GM19328 (cell line): ENCODE measurements around the gene CHCHD6.

Experiments
- ATAC-seq: cut with Tn5 transposase; IDR thresholded peaks from one replicate; pipeline ENCODE4 v1.9.1; 2021; ENCODE audit warnings: mild to moderate bottlenecking, moderate library complexity; ENCODE audit not compliant: unreplicated experiment

Gene CHCHD6

GRCh38 chr3:126699011-126699410 lies 5.0 kb upstream of the CHCHD6 start:
- no peak for ATAC-seq

- peak; percentile 7 for ATAC-seq
Measured at GRCh38 chr3:126704494-126705214, 614 bp downstream of the CHCHD6 start.

GRCh38 chr3:126706631-126707030 lies 2.6 kb downstream of the CHCHD6 start:
- ATAC-seq: no peak

GRCh38 chr3:126711121-126711760 lies 7.2 kb downstream of the CHCHD6 start:
- ATAC-seq: no peak

- ATAC-seq: no peak
Measured at GRCh38 chr3:126713199-126713598, 9.2 kb downstream of the CHCHD6 start.

- ATAC-seq: no peak
Measured at GRCh38 chr3:126714276-126714900, 10.3 kb downstream of the CHCHD6 start.

GRCh38 chr3:126714921-126715320 lies 10.9 kb downstream of the CHCHD6 start:
- ATAC-seq: no peak

- ATAC-seq: no peak
Measured at GRCh38 chr3:126715432-126715831, 11.4 kb downstream of the CHCHD6 start.

- no peak for ATAC-seq
Measured at GRCh38 chr3:126716057-126716456, 12.0 kb downstream of the CHCHD6 start.

GRCh38 chr3:126718561-126719445 lies 14.8 kb downstream of the CHCHD6 start:
- no peak for ATAC-seq

- ATAC-seq: no peak
Measured at GRCh38 chr3:126720596-126720995, 16.6 kb downstream of the CHCHD6 start.

GRCh38 chr3:126721246-126721645 lies 17.2 kb downstream of the CHCHD6 start:
- ATAC-seq: no peak

- no peak for ATAC-seq
Measured at GRCh38 chr3:126723237-126723636, 19.2 kb downstream of the CHCHD6 start.

- no peak for ATAC-seq
Measured at GRCh38 chr3:126723801-126724200, 19.8 kb downstream of the CHCHD6 start.

- no peak for ATAC-seq
Measured at GRCh38 chr3:126728680-126729079, 24.6 kb downstream of the CHCHD6 start.

- no peak for ATAC-seq
Measured at GRCh38 chr3:126730376-126730775, 26.3 kb downstream of the CHCHD6 start.

- ATAC-seq: no peak
Measured at GRCh38 chr3:126731044-126731443, 27.0 kb downstream of the CHCHD6 start.

GRCh38 chr3:126732281-126733060 lies 28.4 kb downstream of the CHCHD6 start:
- no peak for ATAC-seq

- ATAC-seq: no peak
Measured at GRCh38 chr3:126733061-126733430, 29.0 kb downstream of the CHCHD6 start.

GRCh38 chr3:126734106-126734723 lies 30.2 kb downstream of the CHCHD6 start:
- no peak for ATAC-seq
